Activated T-cell treated with anti-CD3 and anti-CD28 coated beads for 1 hour (primary cell): ENCODE measurements around the gene TYW5.

ENCODE experiments used
- DNase-seq: peaks from one replicate; pipeline ENCODE4 v3.0.0-alpha.2; 2020; ENCODE audit warnings: low read depth

Gene TYW5

DNA sequence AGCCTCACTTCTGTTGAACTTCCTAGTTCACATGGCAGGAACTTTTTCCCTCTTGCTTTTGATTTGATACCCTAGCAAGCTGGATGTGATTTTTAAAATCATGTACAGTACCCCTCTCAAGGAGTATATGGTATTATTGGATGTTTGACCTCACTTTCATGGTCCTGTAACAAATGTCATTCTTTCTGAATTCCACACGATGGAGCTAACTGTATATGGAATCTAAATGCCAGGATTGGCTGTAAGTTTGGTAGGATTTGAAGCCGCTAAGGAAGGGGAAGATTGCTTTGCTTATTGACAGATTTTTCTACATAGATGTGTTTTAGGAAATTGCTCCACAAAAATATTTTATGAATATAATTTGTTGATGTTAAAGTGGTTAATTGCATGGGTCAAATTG lies 18.4 kb upstream of the TYW5 start:
- no peak for DNase-seq

DNA sequence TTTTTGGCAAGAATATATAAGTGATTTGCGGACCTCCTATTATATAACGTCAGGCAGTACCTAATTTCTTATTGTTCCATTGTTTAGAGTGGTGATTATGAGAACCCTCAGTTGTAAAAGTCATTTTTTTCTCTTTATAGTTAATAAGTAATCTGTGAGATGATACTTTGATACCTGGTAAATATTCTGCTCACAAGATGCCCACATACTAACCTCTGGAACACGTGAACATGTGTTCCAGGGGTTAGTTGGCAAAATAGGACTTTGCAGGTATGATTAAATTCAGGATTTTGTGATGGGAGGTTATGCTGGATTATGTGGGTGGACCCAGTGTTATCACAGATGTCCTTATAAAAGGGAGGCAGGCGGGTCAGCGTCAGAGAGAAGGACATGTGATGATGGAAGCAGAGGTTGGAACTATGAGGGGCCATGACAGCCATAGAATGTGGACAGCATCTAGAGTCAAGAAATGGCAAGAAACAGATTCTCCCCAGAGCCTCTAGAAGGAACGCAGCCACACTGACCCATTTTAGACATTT lies 16.9 kb upstream of the TYW5 start:
- DNase-seq = no peak

DNA sequence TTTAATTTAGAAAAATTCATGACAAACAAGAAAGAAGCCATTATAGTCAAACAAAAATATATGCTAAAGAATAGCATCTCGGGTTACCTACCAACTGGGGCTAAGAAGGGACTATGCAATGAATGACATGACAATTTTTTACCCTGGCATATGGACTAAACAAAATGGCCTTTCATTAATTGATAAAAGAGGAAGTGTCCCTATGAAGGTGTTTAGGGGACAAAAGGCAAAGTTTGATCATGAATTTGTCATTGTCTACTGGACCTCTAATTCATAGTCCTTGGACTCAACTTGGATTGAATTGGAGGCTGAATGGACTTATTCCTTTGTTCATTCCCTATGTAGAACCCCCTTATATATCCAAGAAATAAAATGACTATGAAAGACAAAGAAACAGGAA lies 12.8 kb upstream of the TYW5 start:
- no peak for DNase-seq

DNA sequence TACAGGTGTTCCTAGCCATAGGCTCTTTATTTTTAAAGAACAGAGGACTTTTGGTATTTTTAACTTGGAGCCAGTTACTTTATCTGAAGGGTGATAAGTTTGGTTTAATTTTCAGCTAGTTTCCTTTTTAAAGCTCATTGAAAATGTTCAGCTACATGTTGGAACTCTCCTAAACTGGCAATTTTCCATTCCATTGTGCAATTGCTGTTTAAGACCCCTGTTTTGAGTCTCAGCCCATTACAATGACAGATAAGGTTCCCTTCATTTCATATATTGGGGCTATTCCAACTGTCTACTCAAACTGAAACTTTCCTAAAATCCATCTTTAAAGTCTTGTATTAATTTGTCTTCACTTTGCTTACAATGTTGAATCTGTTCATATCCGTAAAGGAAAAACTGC lies 11.7 kb upstream of the TYW5 start:
- DNase-seq = no peak

DNA sequence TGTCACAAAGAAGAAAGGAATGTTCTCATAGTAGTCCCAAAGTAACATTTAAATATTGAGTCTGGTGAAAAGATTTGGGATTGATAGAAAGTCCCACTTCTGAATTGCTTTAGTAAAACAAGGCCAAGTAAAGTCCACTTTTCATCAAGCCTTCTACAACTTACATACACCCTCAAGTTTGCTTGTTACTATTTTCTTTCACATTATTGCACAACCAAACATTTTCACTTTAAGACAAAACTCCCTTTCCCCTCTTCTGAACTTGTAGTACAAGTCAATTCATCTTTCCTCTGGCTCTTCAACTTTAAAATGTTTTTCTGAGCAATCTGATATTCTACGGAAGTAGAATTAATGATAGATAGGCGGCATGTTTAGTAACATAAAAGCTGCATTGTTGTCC lies 11.1 kb upstream of the TYW5 start:
- no peak for DNase-seq

DNA sequence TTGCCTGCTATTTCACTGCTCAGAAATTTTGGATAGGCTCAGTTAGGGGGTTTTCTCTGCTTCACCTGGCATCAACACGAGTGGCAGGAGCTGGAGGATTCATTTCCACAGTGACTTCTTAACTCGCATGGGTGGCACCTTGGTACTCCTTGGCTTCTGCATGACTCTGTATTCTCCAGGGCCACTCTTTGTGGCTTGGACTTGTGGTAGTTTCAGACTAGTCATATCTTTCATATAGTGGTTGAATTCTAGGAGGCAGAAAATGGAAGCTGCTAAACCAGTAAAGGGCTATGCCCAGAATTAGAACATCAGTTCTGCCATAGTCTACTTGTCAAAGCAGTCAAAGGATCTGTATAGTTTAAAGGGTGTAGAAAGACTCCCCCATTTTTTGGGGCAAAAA lies 6.9 kb upstream of the TYW5 start:
- DNase-seq = no peak

DNA sequence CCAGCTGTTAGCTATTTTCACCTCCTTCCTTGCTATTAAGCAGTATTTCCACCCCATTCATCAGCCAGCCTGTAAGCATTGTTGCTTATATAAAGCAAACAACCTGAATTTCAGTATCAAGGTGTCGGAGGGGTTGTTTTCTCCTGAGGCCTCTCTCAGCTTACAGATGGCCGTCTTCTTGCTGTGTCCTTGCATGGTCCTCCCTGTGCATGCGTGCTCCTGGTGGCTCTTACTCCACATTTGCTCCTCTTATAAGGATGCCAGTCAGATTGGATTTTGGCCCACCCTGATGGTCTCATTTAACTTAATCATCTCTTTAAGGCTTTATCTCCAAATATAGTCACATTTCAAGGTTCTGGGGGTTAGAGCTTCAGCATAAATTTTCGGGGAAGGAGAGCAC lies 2.7 kb upstream of the TYW5 start:
- no peak for DNase-seq

DNA sequence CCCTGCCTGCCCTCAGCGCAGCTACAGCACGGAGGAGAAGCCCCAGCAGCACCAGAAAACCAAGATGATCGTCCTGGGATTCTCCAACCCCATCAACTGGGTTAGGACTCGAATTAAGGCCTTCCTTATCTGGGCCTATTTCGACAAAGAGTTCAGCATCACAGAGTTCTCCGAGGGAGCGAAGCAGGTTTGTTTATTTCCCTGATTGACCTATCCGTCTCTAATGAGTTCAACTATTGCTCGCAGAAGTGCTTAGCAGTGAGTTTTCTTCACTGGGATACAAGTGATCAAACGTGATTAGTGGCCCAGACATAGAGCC lies 730 bp upstream of the TYW5 start:
- no peak for DNase-seq

DNA sequence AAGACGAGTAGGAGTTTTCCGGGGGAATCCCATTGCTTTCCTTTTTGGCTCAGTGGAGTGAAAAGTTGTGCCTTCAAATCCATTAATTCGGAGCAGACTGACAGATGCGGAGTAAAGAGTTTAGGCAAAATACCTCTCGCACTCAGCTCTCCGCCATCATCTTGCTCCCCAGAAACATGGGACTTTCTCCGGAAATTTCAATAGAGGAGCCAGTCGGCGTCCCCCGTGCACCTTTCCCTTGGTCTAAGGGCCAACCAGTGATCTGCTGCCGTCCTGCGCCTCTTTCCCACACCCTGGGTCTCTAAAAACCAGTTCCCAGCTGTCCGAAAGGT lies 318 bp downstream of the TYW5 start:
- DNase-seq = no peak

DNA sequence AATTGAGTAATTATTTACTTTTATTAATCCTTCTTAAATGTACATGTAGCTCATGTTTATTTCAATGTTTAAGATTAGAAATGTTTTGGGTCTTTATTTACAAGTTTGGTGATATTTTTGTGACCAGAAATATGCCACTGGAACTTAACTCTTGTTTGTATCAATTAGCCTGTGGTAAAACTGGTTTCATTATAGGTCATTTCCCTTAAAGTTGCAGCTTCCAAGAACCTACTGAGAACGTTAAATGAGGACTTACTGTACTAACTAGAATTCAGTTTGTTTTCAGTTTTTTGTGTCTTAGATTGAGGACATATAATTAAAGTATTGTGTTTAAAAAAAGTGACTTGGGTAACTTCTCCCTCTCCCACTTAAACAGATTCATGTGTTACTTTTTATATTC lies 4.3 kb downstream of the TYW5 start:
- no peak for DNase-seq

DNA sequence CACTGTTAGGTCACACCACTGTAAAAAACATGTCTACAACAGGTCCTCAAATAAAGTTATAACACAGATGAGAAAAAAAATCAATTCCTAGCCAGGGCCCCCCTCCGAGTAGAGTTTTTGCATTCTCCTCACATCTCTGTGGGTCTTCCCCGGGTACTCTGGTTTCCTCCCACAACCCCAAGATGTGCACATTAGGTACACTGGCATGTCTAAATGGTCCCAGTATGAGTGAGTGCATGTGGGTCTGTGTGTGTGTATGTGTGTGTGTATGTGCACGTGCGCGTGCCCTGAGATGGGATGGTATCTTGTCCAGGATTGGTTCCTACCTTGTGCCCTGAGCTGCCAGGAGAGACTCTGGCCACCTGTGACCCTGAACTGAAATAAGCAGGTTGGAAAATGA lies 4.9 kb downstream of the TYW5 start:
- DNase-seq = no peak

DNA sequence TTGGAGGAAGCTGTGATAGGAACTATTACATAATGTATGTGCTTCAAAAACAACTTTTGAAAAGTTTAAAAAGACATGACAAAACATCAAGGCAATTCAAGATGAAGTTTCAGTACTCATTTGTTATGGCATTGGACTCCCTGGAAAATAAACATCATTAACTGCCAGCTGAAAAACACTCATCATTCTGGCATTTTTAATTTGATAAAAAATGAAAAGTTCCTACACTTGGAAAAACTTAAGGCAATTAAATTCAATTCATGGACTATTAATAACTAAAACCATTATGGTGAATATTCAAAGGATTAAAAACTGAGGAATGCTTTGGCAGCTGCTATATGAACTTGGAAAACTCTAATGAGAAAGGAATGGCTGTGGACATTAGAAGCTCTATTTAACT lies 8.5 kb downstream of the TYW5 start:
- no peak for DNase-seq

DNA sequence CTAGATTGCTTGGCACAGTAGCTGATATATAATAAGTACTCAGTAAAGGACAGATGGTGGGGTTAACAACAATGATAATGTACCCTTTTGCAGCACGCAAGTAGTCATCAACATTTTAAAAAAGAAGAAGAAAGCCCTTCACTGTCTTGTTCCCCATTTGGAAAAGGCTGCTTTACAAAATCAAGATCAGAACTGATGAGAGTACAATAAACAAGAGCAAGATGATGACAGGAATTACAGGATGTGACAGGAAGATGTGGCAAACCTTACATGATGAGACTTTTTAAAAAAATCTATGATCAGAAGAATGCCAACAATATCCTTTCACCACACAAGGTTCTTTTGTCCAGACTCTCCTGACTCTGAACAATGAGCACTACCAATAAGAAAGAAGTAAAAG lies 9.1 kb downstream of the TYW5 start:
- DNase-seq = no peak

DNA sequence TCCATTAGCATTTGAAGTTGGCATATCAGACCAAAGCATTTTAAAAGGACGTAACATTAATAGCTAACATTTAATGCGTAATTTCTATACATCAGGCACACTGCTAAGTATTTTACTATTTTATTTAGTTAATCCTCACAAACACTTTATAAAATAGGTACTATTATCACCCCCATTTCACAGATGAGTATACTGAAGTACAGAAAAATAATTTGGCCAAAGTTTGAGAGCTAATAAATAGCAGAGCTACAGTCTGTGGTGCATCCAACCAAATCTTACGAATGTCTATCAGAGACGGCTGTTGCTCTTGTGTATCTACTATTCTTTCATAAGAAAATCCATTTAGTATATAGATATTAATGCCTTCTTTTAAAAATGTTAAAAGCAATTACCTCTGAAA lies 11.9 kb downstream of the TYW5 start:
- DNase-seq = no peak

DNA sequence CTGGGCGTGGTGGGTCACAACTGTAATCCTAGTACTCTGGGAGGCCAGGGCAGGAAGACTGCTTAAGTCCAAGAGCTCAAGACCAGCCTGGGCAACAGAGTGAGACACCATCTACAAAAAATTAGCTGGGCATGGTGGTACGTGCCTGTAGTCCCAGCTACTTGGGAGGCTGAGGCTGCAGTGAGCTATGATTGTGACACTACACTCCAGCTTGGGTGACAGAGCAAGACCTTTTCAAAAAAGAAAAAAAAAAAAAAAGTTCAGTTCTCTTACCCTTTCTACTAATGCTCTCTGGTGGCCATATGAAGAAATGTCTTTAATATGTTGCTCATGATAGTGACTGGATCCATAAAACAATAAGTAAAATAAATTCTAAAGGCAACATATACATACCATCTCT lies 14.9 kb downstream of the TYW5 start:
- no peak for DNase-seq

DNA sequence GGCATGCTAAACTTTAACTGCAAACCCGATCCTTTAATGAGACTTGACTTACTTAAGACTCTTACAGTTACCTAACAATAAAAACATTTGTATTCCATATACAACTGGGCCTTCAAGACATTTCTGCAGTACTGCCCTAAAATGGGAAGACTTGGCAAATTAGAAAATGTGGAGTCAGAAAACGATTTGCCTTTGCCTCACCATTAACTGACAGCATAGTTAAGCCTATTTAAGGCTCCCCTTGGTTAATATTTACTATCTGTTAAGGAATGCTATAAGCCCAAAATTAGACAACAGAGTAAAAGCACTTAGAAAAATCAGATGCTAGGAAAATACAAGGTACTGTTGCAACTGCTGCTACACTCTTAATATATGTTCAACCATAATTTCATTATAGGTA lies 18.7 kb downstream of the TYW5 start:
- no peak for DNase-seq

DNA sequence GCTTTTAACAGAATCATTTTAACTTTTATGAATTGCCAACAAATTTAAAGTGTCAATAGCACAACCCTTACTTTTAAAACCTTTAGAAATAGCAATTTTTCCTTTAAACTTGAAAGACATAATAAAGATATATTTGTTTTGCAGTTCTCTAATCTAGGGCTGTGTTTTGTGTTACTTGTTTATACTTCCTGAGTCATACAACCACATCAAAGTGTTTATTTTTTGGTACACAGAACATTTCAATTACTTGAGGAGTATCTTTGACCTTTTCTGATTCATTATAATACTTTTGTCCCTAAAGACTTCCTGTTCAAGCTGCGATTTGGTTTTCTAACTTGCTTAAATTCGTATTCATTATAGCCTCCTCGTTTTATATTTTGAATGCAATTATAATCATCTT lies 21.8 kb downstream of the TYW5 start:
- no peak for DNase-seq

DNA sequence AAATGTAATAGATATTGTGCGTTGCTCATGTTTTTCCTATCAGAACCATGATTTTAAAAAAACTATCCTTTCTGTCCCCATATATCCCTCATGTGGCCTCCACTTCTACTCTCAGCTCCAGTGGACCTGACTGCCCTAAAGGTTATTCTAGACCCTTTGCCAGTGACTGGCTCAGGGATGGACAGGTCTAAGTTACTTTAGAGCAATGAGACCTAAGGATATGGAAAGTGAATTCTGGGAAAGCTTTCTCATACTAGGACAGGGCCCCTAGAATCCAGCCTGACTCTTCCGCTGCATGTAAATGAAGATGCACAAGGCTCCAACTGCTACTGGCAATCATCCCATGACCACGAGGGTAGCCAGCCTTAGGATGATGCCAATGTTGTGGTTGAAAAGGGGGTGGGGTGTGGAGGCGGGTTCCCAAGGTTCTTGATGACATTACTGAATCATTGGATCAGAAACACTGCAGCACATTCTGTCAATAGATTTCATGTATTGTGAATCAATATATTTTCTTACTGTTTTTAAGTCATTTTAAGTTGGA lies 22.9 kb downstream of the TYW5 start:
- no peak for DNase-seq

DNA sequence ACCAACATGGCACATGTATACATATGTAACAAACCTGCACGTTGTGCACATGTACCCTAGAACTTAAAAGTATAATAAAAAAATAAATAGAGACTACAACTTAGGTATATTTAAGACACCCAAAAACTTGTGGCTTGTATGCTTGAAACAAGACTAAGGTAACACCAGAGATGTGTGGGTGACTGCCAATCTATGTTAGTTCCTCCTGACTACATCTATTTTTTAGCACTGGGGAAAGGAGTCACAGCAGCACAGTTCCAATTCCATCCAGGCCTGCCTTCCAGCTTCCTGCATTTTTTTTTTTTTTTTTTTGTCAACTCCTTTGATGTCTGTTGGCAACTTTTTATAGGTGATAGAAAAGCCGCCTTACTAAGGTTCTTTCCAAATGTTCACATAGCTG lies 26.0 kb downstream of the TYW5 start:
- no peak for DNase-seq

DNA sequence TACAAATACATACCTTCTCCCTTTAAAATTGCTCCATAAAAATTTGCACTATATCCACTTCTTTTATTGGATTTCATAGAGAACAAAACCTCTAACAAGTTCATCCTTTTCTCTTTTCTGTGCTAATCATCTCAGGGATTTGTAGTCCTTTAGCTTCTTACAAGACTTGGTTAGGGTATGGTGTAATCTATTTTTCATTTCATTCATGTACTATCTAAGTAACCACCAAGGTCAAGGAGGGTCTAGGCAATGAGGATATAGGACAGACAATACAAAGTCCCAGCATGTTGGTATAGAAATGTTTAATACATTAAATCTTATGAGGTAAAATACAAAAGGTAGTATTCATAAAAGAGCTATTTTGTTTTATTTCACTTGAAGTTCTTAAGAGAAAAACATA lies 26.7 kb downstream of the TYW5 start:
- DNase-seq = no peak

DNA sequence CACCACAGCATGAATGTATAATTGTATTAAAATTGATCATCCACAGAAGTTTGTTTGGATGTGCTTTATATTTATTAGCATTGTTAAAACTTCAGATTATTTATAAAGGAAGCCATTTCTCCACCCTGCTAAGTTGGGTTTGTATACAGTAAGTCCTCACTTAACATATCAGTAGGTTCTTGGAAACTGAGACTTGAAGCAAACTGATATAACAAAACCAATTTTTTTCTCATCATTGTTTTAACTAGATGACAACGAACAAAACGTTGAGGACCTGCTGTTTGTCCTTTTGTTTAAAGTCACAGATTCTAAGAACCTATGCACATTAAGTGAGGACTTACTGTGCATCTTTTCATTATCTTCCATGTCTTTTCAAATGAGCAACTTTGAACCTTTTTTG lies 27.1 kb downstream of the TYW5 start:
- no peak for DNase-seq

DNA sequence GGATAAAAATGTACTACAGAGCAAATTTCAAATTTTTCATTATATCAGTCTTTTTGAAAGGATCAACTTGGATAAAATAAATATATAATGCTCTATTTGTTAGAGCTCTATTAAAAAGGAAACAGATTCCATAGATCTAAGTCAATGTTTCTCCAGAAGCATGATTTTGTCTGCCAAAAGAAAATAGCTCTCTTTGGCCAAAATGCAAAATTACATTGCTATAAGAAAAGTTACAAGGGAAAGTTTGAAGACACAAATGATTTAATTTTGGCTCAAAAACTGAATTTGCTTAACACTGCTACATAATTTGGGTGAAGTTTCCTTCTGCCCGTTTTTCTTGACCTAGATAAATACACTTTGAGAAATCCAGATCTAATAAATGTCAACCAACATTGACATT lies 28.5 kb downstream of the TYW5 start:
- no peak for DNase-seq

DNA sequence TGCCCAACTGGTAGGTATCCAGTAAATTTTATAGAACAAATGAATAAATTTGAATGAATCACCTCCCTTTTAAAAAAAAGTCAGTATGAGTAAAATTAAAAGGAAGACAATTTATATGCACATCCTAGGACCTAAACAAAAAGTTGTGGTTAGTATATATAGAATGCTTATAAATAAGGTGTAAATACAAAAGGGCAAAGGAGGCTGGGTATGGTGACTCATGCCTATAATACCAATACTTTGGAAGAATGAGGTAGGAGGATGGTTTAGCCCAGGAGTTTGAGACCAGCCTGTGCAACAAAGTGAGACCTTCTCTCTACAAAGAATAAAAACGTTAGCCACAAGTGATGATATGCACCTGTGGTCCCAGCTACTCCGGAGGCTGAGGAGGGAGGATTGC lies 31.4 kb downstream of the TYW5 start:
- no peak for DNase-seq

DNA sequence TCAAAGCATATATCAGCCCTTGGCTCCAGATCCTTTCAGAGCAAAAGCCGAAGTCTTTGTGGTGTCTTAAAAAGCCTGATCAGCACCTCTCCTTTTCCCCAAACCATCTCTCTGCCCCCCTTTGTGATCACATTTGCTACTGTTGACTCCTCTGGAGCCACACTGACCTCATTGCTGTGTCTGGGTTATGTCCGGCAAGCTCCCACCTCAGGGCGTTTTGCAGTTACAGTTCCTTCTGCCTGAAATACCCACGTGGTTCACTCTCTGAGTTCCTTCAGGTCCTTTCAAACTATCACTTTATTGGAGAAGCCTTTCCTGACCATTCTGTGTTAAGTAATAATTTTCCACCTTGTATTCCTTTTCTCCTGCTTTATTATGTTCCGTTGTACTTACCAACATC lies 32.4 kb downstream of the TYW5 start:
- DNase-seq = no peak

DNA sequence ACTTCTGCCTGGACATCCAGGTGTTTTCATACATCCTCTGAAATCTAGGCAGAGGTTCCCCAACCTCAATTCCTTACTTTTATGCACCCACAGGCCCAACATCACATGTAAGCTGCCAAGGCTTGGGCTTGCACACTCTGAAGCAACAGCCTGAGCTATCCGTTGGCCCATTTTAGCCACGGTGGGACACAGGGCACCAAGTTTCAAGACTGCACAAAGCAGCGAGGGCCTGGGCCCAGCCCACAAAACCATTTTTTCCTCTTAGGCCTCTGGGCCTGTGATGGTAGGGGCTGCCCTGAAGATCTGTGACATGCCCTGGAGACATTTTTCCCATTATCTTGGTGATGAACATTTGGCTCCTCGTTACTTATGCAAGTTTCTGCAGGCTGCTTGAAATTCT lies 38.3 kb downstream of the TYW5 start:
- DNase-seq = no peak
